ENCODE data around the gene SMURF1. TPM values are rescaled to one million over a fixed set of nuclear protein-coding genes. Genes with fewer than 3 reads are reported as not detected.

Gene SMURF1
- total RNA-seq, 1 donor from 2014 or later = 35.0 TPM

DNA sequence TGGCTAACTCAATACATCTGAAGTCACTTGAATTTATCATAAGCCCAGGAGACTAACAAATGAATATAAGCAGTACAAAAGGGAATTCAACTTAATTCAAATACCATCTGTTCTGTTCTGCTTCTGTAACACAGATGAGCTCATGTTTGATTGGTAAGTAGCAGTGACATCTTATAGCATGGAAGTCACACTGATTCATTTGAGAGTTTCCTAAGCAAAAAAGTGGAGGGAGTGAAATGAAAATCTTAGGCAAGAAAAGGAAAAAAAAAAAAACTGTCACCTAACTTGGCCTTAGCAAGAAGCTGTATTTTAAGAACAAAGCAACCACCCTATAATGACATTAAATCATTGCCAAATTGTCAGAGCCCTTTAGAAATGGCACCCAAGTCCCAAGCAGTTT is 49.5 kb downstream of the SMURF1 start:
- no peak for DNase-seq
- no peaks in the 10 kb centered on the region for H3K36me3 ChIP-seq
- H3K27ac ChIP-seq = no peak overlapping the region
- TF ChIP-seq, protein P1, sequence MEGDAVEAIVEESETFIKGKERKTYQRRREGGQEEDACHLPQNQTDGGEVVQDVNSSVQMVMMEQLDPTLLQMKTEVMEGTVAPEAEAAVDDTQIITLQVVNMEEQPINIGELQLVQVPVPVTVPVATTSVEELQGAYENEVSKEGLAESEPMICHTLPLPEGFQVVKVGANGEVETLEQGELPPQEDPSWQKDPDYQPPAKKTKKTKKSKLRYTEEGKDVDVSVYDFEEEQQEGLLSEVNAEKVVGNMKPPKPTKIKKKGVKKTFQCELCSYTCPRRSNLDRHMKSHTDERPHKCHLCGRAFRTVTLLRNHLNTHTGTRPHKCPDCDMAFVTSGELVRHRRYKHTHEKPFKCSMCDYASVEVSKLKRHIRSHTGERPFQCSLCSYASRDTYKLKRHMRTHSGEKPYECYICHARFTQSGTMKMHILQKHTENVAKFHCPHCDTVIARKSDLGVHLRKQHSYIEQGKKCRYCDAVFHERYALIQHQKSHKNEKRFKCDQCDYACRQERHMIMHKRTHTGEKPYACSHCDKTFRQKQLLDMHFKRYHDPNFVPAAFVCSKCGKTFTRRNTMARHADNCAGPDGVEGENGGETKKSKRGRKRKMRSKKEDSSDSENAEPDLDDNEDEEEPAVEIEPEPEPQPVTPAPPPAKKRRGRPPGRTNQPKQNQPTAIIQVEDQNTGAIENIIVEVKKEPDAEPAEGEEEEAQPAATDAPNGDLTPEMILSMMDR (IDR thresholded peaks at IDR 0.05) = no peak
- no peaks in the 10 kb centered on the region for H3K9me3 ChIP-seq
- no peak for ATAC-seq
- no peaks in the 10 kb centered on the region for H3K27me3 ChIP-seq
- H3K4me1 ChIP-seq = peaks cover 13% of the 10 kb centered on the region
- H3K4me3 ChIP-seq = no peak overlapping the region
- intact Hi-C loops (cut with DNase I) = no loop called here

DNA sequence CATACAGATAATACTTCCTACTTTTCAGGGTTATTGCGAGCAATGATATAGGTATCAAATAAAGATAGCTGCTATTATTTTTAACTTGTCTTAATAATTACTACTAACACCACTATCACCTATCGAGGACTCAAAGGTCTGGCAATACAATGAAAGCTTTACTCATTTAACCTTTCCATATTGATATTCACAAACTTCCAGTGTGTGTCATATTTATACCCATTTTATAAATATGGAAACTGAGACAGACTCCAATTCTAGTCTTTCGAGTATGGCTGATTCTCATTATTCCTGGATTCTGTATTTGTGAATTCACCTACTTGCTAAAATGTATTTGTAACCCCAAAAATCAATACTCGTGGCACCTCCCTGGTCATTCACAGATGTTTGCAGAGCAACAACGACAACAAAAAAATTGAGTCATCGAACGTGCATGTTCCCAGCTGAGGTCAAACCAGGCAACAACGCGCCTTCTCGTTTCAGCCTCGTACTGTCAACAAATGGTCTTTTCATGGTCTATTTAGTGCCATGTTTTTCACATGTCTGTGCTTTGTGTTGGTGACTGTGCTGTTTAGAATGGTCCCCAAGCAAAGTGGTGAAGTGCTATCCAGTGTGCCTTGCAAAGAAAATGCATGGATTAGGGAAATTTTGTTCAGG is 51.7 kb downstream of the SMURF1 start:
- H3K36me3 ChIP-seq = no peaks in the 10 kb centered on the region
- intact Hi-C loops (cut with DNase I) = no loop called here
- H3K27ac ChIP-seq = no peak overlapping the region
- TF ChIP-seq, protein P1 (IDR thresholded peaks at IDR 0.05) = no peak
- DNase-seq (no peak), ATAC-seq (no peak)
- no peak overlapping the region for H3K4me3 ChIP-seq
- H3K9me3 ChIP-seq = no peaks in the 10 kb centered on the region
- no peaks in the 10 kb centered on the region for H3K27me3 ChIP-seq
- H3K4me1 ChIP-seq = peaks cover 13% of the 10 kb centered on the region

DNA sequence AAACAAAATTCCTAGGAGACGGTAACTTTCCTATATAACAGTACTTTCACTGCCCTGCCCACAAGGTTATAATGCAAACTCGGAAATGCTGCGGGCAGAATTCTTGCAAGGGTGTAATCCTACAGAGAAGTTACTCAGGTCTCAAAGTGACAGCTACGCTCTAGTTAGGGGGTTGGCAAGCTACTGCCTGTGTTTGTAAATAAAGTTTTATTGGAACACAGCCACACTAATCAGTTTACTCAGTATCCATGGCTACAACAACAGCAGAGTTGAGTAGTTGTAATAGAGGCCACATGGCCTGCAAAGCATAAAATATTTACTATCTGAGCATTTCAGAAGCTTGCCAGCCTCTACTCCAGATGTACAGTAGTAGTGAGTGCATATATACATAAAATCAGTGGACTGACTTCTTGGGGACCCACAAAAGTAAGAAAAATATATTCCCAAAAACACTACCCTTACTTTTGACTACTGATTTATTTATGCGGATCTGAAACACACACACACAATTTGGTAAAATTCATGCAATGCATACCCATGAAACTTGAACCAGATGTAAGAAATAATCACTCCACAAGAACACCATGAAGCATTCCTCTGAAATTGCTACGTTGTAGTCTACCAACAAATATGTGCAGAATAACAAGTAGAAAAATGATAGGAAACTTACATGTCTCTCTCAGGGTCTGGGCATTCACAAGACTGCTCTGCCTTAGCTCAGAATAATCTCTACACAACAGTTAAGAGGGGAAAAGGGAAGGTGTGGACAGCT is 53.0 kb downstream of the SMURF1 start:
- Histone ChIP-seq H3K4me1 (peaks cover 6% of the 10 kb centered on the region), H3K9me3 (no peaks in the 10 kb centered on the region), H3K36me3 (no peaks in the 10 kb centered on the region), H3K4me3 (no peak overlapping the region), H3K27me3 (no peaks in the 10 kb centered on the region), H3K27ac (no peak overlapping the region)
- ATAC-seq = no peak
- TF ChIP-seq, protein P1 (IDR thresholded peaks at IDR 0.05) = no peak
- DNase-seq = no peak
- intact Hi-C loops (cut with DNase I) = no loop called here

DNA sequence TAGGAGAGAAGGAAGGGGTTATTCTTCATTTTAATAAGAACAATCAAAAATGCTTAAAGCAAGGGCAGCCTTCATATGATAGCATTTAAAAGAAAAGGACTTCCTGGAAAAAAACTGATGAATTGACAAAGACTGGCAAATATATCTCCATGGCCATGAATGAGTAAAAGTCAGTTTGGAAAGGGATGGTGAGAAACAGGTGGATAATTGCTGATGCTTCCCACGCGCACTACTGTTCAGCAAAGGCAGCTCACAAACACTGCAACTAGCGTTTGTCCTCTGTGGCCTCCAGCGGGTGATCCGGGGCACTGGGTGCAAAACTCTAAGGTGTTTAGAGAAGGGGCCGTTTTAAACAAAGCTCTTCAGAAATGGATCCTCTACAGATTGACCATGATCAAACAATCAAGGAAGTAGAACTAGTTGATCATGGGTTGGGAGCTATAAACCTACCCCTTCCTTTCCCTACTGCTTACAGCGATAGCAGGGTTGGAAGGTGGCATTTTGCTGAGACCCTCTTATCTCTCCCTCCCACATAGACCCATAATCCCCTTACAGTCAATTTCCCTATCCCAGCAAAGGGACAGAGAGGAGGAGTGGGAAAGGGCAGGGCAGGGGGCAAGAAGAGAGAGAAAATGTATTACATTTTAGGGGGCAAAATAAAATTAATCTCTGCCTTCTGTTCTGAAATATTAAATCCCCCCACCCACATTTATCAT is 53.8 kb downstream of the SMURF1 start:
- Histone ChIP-seq H3K4me3 (no peak overlapping the region), H3K9me3 (no peaks in the 10 kb centered on the region), H3K4me1 (no peaks in the 10 kb centered on the region), H3K36me3 (no peaks in the 10 kb centered on the region), H3K27ac (no peak overlapping the region), H3K27me3 (no peaks in the 10 kb centered on the region)
- no peak for ATAC-seq
- intact Hi-C loops (cut with DNase I) = no loop called here
- TF ChIP-seq, protein P1 (IDR thresholded peaks at IDR 0.05) = no peak
- DNase-seq = no peak

DNA sequence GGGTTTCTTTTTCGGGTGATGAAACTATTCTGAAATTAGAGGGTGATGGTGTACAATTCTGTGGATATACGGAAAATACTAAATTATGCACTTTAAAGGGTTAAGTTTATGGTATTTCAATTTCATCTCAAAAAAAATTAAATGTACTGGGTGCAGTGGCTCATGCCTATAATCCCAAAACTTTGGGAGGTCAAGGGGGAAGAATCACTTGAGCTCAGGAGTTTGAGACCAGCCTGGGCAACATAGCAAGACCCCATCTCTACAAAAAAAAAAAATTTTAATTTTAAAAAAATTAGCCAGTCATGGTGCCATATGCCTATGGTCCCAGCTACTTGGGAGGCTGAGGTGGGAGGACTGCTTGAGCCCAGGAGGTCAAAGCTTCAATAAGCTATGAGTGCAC is 57.0 kb downstream of the SMURF1 start:
- no peak for DNase-seq
- Histone ChIP-seq H3K27me3 (no peaks in the 10 kb centered on the region), H3K4me1 (peaks cover 7% of the 10 kb centered on the region), H3K9me3 (no peaks in the 10 kb centered on the region), H3K36me3 (no peaks in the 10 kb centered on the region), H3K4me3 (no peak overlapping the region), H3K27ac (no peak overlapping the region)
- ATAC-seq = no peak
- TF ChIP-seq, protein P1 (IDR thresholded peaks at IDR 0.05) = no peak
- intact Hi-C loops (cut with DNase I) = no loop called here
